ENCODE measurements around the gene ZIM2.

The ZIM2 gene

DNA sequence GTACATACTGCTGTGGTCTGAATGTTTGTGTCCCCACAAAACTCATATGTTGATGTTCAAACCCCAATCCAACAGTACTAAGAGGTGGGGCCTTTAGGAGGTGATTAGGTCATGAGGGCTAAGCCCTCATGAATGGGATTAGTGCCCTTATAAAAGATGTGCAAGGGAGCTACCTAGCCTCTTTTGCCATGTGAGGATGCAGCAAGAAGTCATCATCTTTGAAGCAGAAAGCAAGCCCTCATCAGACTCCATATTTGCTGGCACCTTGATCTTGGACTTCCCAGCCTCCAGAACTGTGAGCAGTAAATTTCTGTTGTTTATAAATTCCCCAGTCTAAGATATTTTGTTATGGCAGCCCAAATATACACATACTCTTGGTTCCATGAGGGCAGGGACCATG lies 33.9 kb downstream of the ZIM2 start:
- DNase-seq, result no peak

- DNase-seq, result no peak
These were observed 62.2 kb downstream of the ZIM2 start for GRCh38 chr19:56778351-56778750.

DNA sequence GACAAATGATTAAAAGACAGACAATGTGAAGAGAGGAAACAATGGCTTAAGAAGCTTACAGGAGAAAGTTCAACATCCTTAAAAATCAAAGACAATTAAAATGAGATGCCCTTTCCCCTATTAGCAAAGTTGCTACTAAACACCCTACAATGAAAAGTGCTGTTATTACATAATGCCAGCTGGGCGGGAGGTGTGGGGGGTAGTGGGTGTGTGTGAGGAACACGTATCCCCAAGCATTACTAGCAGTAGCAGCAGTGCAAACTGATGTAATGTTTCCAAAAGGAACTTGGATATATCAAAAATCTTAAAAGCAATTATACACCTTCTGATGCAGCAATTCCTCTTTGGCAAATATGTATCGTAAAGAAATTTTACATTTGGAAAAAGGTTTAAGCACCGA lies 70.9 kb downstream of the ZIM2 start:
- DNase-seq, result no peak

- no peak for DNase-seq
These were observed 75.4 kb downstream of the ZIM2 start for GRCh38 chr19:56765137-56765536.

DNA sequence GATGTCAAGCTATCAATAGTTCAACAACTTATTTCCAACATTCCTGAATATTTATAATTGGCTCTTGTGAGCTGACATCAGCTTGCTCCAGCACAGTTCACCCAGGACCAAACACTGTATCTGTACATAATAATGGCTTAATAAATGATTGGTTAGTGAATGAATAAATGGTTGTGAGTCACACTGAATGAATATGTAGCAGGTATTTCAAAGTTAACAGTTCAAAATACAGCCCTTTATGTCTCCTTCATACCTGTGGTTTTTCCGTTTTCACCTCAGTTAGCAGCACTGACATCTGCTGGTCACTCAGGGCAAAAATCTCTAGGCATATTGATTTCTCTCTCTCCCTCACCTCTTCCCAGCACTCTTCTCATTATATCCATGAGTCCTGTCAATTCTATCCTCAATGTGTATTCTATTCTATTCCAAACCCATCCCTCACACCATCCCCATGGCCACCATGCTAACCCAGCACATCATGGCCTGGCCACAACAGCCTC lies 76.3 kb downstream of the ZIM2 start:
- no peak for DNase-seq

GRCh38 chr19:56760842-56761241 lies 79.7 kb downstream of the ZIM2 start:
- no peak for DNase-seq

GRCh38 chr19:56759531-56759930 lies 81.0 kb downstream of the ZIM2 start:
- DNase-seq, result no peak

DNA sequence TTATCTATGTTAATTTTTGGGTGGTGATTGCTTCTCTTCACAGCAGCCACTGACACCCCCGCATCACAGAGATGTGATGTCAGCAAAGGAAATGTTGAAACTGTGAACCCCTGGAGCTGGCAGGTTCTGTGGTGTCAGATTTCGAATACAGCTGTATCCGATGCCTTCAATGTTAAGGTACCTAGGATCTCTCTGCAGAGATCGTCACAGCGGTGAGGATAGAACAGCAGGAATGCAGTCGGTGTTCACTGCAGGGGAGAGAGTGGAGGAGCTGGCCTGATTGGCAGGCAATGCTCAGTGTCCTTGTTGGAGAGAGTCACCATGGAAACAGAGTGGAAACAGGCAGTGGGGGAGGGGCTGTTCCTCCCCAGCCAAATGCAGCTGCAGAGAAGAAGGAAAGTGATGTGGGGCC lies 89.4 kb downstream of the ZIM2 start:
- DNase-seq, result no peak

- DNase-seq, result no peak
These were observed 89.9 kb downstream of the ZIM2 start for GRCh38 chr19:56750658-56751057.

DNA sequence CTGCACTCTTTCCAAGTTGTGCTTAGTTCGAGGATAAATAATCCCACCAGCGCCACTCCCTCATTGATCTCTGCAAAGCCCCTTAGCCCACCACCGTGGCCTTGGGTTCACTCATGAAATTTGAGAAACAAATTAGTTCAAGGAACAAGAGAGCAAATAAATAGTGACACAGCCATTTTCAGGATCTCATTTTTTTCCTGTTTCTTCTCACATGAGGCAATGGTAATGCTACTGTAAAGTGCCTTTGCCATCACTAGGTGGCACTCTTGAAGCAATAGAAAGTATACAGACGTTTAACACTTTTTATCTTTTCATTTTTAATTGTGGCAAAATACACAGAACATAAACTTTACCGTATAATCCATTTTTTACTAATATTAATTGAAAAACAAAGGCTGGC lies 92.1 kb downstream of the ZIM2 start:
- DNase-seq, result no peak

- DNase-seq, result no peak
These were observed 94.2 kb downstream of the ZIM2 start for GRCh38 chr19:56746367-56746766.

DNA sequence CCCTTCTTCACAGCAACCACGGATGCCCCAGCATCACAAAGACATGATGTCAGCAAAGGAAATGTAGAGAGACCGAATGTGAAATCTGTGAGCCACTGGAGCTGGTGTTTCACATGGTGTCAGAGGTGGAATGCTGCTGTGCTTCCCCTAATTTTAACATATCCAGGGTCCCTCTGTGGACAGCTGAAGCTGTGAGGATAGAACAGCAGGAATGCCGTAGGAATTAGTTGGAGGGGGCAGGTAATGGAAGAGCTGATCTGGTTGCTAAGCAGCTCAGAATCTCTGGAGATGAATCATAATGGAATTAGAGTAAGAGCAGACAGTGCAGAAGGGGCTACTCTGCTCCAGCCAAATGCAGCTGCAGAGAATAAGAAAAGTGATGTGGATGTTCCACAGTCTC lies 100.0 kb downstream of the ZIM2 start:
- no peak for DNase-seq

- no peak for DNase-seq
These were observed 104.0 kb downstream of the ZIM2 start for GRCh38 chr19:56736571-56736970.

- no peak for DNase-seq
These were observed 107.5 kb downstream of the ZIM2 start for GRCh38 chr19:56732976-56733375.

DNA sequence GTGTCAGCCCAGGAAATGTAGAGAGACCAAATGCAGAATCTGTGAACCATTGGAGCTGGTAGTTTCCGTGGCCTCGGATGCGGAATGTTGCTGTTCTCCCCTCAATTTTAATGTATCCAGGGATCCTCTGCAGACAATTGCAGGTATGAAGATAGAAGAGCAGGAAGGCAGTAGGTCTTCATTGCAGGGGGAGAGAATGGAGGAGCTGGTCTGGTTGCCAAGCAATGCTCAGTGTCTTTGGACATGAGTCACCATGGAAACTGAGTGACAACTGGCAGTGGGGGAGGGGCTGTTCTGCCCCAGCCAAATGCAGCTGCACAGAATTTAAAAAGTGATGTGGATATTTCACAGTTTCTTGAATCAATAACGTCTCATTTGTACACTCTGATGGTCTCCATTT lies 112.8 kb downstream of the ZIM2 start:
- DNase-seq, result no peak

- no peak for DNase-seq
These were observed 114.6 kb downstream of the ZIM2 start for GRCh38 chr19:56725829-56726424.

Measured in effector CD4-positive, alpha-beta T cell (primary cell).